CD4-positive, alpha-beta T cell treated with Interleukin-17A for 4 hours (primary cell): ENCODE results near the gene SLC39A7.

Source experiments
- DNase-seq: peaks from one replicate; pipeline ENCODE4 v3.0.0-alpha.2; 2020; ENCODE audit warnings: mixed read lengths

Gene SLC39A7

DNA sequence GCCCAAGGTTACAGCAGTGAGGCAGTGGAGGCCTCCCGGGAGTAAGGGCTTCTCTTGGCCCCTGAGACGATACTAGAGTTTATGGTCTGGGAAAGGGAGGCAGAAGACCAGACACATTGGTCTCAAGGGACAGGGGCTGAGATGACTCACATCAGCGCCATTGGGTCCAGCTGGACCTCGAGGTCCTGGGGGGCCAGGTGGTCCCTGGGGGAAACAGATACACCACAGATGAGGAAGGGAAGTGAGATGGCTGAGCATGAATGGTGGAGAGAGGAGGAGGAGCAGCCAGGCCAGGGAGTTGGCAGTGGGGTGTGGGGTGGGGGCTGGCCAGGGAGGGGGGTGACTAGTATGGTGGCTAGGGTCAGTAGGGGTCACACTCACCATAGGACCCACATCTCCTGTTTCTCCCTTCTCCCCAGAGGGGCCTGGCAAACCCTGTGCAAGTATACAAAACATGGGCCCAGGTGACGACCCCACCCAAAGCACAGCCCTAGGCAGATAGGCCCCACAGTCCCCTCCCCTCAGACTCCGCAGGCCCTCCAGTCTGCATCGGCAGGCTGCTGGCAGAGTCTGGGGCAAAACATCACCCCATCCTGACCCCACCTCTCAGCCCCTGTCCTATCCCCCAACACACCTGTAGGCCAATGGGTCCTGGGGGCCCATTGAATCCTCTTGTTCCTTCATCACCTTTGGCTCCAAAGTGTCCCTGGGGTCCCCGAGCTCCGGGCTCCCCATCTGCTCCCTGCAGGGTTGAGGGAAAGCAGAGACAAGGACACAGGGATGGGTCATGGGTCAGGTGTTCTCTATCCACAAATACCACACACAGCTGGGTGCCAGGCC is 30.3 kb upstream of the SLC39A7 start:
- no peak for DNase-seq

GRCh38 chr6:33171016-33171879 is 29.4 kb upstream of the SLC39A7 start:
- DNase-seq = no peak

DNA sequence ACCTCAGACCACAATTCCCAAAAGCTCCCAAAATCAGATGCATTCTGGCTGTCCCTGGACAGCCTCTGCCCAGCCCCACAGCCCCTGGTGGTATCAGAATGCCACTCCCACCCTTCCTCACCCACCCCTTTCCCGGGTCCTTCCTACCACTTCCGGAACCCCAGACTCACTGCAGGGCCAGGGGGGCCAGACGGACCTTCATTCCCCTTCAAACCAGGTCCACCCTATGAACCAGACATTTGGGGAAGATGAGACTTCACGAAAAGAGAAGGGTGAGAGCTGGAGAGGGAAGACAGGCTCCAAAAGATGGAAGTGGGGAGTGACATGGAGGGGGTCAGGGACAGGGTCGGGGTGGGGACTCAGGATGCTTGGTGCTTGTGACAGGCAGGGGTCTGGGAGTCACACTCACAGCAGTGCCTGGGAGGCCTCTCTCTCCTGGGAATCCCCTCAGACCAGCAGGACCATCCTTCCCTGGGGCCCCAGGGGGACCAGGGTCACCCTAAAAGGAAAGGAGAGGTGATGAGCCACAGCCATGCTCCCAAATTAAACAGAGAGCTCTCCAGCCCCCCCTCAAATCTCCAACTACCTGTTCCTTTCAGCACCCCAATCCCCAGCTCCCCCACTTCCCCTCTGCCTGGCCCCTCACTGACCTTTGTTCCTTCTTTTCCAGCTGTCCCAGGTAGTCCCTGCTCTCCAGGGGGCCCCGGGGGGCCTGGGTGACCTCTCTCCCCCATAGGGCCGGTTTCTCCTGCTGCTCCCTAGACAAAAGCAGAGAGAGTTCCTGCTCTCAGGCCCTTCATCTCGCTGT is 28.6 kb upstream of the SLC39A7 start:
- DNase-seq = no peak

DNA sequence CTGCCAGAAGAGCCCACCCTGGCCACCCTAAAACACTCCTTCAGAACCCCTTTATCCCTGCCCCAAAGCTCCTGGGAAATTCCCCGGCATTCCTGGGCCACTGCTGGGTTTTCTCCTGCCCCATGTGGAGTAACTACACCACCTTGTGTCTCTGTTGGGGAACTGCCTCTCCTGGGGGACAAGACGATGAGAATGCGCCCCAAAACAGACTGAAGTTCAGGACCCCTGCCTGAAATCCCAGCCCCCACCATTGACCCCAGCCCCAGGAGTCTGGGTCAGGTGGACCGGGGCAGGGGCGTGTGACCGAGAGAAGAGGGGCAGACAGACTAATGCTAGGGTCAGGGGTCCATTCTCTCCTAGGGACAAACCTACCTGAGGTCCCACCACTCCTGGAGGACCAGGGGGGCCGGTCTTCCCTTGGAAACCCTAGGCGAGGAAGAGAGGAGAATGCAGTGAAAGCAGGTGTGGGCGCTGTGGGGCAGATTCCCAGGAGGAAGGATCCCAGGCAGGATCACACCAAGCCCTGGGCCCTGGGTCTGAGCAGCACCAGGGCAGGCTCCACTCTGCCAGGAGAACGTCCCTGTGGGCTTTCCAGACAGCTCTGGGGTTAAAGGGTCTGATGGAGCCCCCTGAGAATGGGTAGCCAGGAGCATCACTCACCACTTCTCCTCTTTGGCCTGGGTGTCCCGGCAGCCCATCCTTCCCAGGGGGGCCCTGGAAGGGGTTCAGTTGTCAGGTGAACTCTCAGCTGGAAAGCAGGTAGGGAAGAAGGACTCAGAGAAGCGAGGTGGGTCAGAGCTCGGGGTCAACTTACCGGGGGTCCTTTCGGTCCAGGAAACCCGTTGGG is 27.8 kb upstream of the SLC39A7 start:
- DNase-seq = peak; percentile 10

DNA sequence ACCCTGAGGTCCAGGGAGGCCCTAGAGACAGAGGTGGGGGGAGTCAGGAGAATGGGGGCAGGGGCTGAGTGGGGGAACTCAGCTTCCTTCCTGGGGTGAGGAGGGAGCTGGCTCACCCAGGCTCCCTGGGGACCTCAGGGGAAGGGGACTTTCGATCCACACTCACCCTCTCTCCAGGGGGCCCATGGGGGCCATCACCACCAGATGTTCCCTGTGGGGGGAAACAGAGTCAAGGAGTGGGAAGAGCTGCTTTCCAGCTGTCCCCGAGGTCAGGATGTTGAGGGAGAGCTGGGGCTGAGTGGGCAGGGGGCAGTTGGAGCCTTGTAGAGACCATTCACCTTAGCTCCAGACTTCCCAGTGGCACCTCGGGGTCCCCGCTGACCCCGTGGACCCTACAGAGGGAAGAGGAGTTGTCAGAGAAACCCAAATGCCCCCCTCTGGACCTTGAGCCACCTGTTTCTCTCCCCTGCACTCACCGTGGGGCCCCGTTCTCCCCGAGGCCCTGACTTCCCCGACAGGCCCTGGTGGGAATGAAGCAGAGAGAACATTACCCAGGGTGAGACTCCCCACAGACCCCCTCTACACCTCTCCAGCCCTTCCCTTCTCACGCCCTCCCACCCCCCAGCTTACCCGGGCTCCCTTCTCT is 27.0 kb upstream of the SLC39A7 start:
- no peak for DNase-seq

- no peak for DNase-seq
These were observed 25.9 kb upstream of the SLC39A7 start for GRCh38 chr6:33174784-33175183.

DNA sequence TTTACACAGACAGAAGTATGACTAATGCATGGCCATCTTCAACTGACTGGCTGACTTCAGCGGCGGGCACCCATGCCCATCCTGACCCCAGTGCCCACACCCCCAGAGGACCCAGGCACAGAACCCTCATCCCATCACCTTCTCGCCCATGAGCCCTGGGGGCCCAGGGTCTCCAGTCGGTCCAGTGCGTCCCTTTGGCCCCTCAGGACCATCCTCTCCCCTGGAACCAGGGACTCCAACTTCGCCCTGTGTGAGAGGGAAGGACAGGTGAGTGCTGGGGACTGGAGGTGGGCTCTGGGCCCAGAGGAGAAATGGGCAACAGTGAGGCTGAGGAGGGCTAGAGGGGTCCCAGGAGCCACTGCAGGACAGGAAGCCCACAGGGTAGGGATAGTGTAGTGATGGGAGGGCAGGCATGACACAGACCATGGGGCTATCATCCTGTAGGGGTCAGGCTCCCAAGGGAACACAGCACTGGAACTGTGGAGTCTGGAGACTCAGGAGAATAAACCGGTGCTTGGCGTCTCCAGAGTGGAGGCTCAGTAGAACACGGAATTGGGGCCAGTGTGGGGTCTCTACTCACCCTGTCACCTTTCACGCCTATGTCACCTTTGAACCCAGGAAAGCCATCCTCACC is 25.1 kb upstream of the SLC39A7 start:
- DNase-seq = no peak

GRCh38 chr6:33176906-33177305 is 23.8 kb upstream of the SLC39A7 start:
- DNase-seq = no peak

DNA sequence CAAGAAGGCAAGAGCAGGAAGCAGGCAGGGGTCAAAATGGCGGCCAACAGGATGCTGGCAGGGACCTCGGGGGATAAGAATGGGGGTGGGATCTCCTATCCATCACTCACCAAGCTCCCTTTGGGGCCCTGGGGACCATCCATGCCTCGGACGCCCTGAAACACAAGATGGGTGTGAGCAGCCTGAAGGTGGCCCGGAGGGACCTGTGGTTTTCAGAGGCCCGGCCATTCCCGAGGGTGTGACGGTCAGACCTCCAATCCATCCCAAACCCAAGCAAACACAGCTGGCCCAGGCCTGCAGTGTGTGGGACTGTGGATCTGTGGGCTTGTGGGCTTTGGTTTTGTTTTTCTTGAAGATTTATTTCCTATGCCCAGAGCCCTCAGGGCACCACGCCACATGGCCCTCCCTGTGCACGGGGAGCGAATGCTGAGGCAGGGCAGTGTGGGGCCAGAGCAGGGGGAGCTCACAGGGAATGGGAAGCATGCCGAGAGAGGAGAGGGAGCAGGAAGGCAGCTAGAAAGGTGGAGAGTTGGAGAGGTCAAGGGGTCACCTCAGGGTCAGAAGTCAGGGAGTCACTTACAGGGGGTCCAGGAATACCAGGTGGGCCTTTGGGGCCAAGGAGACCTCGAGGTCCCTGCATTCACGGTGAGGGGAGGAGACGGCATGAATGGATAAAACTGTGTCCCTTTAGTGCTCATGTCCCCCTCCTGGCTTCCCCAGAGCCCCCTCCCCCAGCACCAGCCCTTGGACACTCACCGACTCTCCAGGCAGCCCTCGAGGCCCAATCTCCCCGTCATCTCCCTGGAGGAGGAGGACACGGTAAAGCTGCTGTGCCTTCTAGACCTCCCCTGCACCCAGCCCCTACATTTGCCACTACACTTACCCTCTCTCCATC is 22.9 kb upstream of the SLC39A7 start:
- DNase-seq = no peak

GRCh38 chr6:33178755-33179475 is 21.8 kb upstream of the SLC39A7 start:
- no peak for DNase-seq

DNA sequence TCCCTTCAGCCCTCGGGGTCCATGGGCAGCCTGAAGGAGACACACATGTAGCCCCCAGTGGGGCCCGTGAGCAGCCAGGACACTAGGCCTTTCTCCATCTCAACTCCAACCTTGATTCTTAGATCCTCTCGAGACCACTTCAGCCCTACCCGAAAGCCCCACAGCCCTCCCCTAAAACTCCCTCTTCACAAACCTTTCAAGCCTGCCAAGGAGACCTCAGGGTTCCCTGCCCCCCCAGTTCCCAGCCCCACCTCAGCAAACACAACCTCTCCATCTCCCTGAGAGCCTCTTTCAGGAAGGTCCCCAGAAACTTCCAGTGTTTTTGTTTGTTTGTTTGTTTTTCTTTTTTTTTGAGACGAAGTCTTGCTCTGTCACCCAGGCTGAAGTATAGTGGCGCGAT is 19.5 kb upstream of the SLC39A7 start:
- no peak for DNase-seq

GRCh38 chr6:33183071-33183683 is 17.5 kb upstream of the SLC39A7 start:
- DNase-seq = no peak

GRCh38 chr6:33185190-33185589 is 15.5 kb upstream of the SLC39A7 start:
- no peak for DNase-seq

DNA sequence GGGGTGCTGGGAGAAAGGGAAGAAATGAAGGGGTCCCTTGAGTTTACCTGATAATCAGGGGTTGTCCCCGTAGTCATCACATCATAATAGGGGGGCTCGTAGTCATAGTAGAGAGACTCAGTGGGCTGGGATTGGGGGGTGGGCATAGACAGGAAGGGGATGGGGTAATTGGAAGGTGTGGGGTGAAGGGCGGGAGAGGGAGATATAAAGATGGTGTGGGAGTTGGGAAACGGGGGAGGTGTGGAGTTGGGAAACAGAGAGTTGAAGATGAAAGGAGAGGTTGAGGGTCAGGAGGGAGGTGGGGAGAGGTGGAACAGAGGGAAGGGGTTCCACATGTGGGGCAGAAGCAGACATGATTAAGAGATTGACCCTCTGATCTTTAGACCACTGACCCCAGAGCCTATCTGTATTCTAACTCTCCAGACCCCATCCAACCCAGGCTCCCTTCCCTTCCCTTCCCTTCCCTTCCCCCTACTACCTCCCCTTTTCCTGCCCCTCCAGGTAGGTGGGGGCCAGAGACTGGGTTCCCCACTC is 14.9 kb upstream of the SLC39A7 start:
- DNase-seq = no peak

DNA sequence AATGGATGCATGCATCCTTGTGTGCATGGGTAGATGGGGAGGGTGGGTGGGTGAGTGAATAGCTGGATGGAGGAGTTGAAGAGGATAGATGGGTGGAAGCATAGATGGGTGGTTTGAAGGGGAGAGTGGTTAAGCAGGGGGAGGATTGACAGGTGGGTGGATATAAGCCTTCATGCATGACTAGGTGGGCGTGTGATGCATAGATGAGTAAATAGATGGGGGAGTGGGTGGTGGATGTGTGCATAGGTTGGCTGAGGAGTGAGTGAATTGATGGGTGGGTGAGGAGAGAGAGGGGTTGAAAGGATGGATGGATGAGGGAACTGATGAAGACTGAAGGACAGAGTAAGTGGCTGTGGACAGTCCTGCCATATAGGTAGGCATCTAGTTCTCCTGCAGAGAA is 12.9 kb upstream of the SLC39A7 start:
- no peak for DNase-seq

- no peak for DNase-seq
These were observed 11.5 kb upstream of the SLC39A7 start for GRCh38 chr6:33189164-33189563.

DNA sequence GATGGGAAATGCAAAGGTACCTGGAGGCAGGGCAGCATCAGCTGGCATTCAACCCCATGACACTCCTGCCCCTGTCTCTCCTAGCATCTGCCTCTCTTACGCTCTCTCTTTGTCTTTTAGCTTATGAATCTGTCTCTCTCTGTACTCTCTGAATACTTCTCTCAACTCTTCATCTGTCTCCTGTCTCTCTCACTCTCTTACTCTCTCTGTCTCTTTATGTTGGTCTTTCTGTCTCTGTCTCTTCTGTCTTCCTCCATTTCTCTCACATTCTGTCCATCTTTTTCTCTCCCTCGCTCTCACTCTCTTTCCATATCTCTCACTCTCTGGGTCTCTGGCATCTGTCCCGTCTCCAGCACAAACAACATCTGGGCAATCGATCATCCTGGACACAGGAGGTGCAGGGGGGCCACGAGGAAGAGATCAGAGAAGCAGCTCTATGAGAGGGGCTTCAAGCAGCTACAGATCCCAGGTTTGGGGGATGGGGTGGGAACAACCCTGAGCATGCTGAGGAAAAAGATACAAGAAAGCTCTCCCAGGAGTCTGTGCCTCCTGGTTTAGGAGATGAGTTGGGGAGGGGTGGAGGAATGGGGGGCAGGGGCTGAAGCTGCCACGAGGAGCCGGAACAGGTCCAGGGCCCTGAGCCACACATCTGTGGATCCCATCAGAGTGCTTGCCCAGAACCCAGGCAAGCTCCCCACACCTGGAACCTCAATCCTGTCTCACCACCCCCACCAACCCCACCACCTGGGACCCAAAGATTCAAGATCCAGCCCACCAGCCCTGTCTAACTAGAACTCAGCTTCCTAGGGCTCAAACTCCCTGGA is 10.8 kb upstream of the SLC39A7 start:
- DNase-seq = no peak
